Natural killer cell (primary cell): ENCODE measurements around the gene FGF12. TPM values are rescaled to one million over a fixed set of nuclear protein-coding genes. Genes with fewer than 3 reads are reported as not detected.

Experiments
- ATAC-seq, 3 donors: fragments of 150-1000 bp in 2 of 3; fragments of 200-7000 bp in 1 of 3; cut with Tn5 transposase; 1 replicate in 1 of 3; 2 replicates in 2 of 3; pipeline ENCODE4 v1.10.0; 2021; ENCODE audit warnings: mild to moderate bottlenecking in 2 of 3, moderate library complexity in 2 of 3
- DNase-seq, 2 donors: peaks; one replicate each; pipeline versions ENCODE4 v3.0.0 to v3.0.0-alpha.2; 2013 to 2021; ENCODE audit warnings: mixed read lengths in 1 of 2
- H3K27ac ChIP-seq: one replicate; pipeline ENCODE4 v1.5.1; 2013; ENCODE audit warnings: mild to moderate bottlenecking, low read length
- H3K27me3 ChIP-seq: one replicate; pipeline ENCODE4 v1.6.1; 2013; ENCODE audit warnings: low read length; ENCODE audit not compliant: control insufficient read depth, insufficient read depth
- H3K36me3 ChIP-seq: one replicate; pipeline ENCODE4 v1.6.1; 2013; ENCODE audit warnings: low read length; ENCODE audit not compliant: control insufficient read depth, insufficient read depth
- H3K4me1 ChIP-seq: one replicate; pipeline ENCODE4 v1.6.1; 2013; ENCODE audit warnings: low read length; ENCODE audit not compliant: control insufficient read depth, insufficient read depth
- H3K4me3 ChIP-seq: one replicate; pipeline ENCODE4 v1.5.1; 2013; ENCODE audit warnings: low read length
- H3K9me3 ChIP-seq: one replicate; pipeline ENCODE4 v1.6.1; 2013; ENCODE audit warnings: low read length; ENCODE audit not compliant: control insufficient read depth, insufficient read depth
- H3K27ac Mint-ChIP-seq, 2 donors: one replicate each; pipeline ENCODE4 v1.8.0; 2022; ENCODE audit warnings: mild to moderate bottlenecking in 2 of 2, mixed read lengths in 2 of 2, moderate library complexity in 1 of 2
- H3K27me3 Mint-ChIP-seq, 2 donors: one replicate each; pipeline ENCODE4 v1.8.0; 2022; ENCODE audit warnings: low read depth in 2 of 2, mixed read lengths in 2 of 2
- H3K36me3 Mint-ChIP-seq: one replicate; pipeline ENCODE4 v1.8.0; 2022; ENCODE audit warnings: mixed read lengths
- H3K4me1 Mint-ChIP-seq, 2 donors: one replicate each; pipeline ENCODE4 v1.8.0; 2022; ENCODE audit warnings: mixed read lengths in 2 of 2
- H3K4me3 Mint-ChIP-seq: one replicate; pipeline ENCODE4 v1.8.0; 2022; ENCODE audit warnings: mild to moderate bottlenecking, moderate library complexity, mixed read lengths
- H3K9me3 Mint-ChIP-seq, 2 donors: one replicate each; pipeline ENCODE4 v1.8.0; 2022; ENCODE audit warnings: mixed read lengths in 2 of 2
- WGBS: methylation state at CpG from one replicate; pipeline ENCODE4 v1.1.7; 2013; ENCODE audit warnings: missing lambda C conversion rate; ENCODE audit not compliant: insufficient coverage; 5-methylcytosine and 5-hydroxymethylcytosine counted together
- intact Hi-C: fragments of 100-400 bp; cut with micrococcal nuclease; formaldehyde crosslinking; loops from one replicate; pipeline ENCODE4 v1.14.2; 2022
- total RNA-seq, 4 donors: library from RNA; stranded (reverse); fragments of 120-200 nt in 1 of 4; gene quantifications; one replicate each; pipeline versions ENCODE4 v1.2.3 to v1.2.4, GENCODE V29; 2013 to 2022
- TF ChIP-seq, protein P1 (sequence below): fragments of 200-600 bp; IDR thresholded peaks from one replicate; pipeline ENCODE4 v1.8.0; 2022; ENCODE audit warnings: antibody characterized with exemption

FGF12 gene
- total RNA-seq, 3 donors from 2014 or later (not counting 1 experiment from before 2014, with no cell fraction given), result not detected

DNA sequence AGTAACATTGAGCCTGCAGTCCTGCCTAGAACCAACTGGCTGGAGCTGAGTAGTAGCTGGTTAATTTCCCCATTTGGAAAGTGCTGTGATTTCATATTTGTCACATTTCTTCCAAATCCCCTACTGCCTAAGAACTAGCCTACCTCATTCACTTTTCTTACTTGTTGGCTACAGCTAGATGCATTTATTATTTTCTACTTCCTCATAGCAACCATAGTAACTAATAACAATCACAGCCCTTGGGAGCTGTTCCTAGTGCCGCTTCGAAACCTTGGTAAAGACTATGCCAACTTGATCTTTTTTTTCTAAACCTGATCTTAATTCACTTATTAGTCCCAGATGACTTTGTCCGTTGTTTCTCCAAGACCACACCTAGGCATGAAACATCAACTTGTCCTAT, 240.3 kb downstream of the FGF12 start:
- H3K27me3 ChIP-seq, result no peaks in the 10 kb centered on the region
- WGBS, result 90% methylated on average over 3 of the region's 3 CpGs
- H3K27me3 Mint-ChIP-seq, result no peaks in the 10 kb centered on the region
- H3K4me3 Mint-ChIP-seq, result no peak overlapping the region
- H3K4me1 Mint-ChIP-seq, result no peaks in the 10 kb centered on the region
- ATAC-seq, result no peak
- no peak for DNase-seq
- no peak overlapping the region for H3K4me3 ChIP-seq
- TF ChIP-seq, protein P1, sequence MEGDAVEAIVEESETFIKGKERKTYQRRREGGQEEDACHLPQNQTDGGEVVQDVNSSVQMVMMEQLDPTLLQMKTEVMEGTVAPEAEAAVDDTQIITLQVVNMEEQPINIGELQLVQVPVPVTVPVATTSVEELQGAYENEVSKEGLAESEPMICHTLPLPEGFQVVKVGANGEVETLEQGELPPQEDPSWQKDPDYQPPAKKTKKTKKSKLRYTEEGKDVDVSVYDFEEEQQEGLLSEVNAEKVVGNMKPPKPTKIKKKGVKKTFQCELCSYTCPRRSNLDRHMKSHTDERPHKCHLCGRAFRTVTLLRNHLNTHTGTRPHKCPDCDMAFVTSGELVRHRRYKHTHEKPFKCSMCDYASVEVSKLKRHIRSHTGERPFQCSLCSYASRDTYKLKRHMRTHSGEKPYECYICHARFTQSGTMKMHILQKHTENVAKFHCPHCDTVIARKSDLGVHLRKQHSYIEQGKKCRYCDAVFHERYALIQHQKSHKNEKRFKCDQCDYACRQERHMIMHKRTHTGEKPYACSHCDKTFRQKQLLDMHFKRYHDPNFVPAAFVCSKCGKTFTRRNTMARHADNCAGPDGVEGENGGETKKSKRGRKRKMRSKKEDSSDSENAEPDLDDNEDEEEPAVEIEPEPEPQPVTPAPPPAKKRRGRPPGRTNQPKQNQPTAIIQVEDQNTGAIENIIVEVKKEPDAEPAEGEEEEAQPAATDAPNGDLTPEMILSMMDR, result no peak
- no peaks in the 10 kb centered on the region for H3K9me3 ChIP-seq
- H3K9me3 Mint-ChIP-seq, result peaks cover 0 to 2% of the 10 kb centered on the region in 2 donors
- no peak overlapping the region for H3K27ac Mint-ChIP-seq
- H3K36me3 ChIP-seq, result no peaks in the 10 kb centered on the region
- no peaks in the 10 kb centered on the region for H3K4me1 ChIP-seq
- no peaks in the 10 kb centered on the region for H3K36me3 Mint-ChIP-seq
- no peak overlapping the region for H3K27ac ChIP-seq
- intact Hi-C loops, result no loop called here

DNA sequence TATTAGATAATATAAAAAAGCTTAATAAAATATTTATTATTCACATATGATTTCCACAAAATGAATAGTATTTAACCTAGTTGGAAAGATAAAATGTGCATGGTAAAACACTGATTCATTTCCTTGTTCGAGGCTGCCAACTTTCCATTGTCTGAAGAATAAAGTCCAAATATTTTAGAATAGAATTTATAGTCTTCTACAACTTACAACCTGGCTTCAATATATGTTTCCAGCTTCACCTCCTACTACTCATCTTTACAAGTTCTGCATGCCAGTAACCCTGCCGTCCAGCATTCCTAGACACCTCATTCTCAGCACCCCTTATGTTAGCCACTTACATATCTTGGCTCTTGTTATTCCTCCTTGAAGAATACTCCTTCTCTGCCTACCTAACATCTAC, 244.5 kb downstream of the FGF12 start:
- no peak overlapping the region for H3K27ac Mint-ChIP-seq
- H3K9me3 Mint-ChIP-seq, result peaks cover 0 to 2% of the 10 kb centered on the region in 2 donors
- Histone ChIP-seq H3K36me3 (no peaks in the 10 kb centered on the region), H3K4me3 (no peak overlapping the region), H3K27me3 (no peaks in the 10 kb centered on the region), H3K4me1 (no peaks in the 10 kb centered on the region), H3K9me3 (no peaks in the 10 kb centered on the region), H3K27ac (no peak overlapping the region)
- H3K4me1 Mint-ChIP-seq, result no peaks in the 10 kb centered on the region
- WGBS, result 58% methylated on average over 2 of the region's 2 CpGs
- ATAC-seq, result no peak
- H3K36me3 Mint-ChIP-seq, result no peaks in the 10 kb centered on the region
- H3K27me3 Mint-ChIP-seq, result no peaks in the 10 kb centered on the region
- TF ChIP-seq, protein P1, result no peak
- DNase-seq, result no peak
- no peak overlapping the region for H3K4me3 Mint-ChIP-seq
- intact Hi-C loops, result no loop called here

DNA sequence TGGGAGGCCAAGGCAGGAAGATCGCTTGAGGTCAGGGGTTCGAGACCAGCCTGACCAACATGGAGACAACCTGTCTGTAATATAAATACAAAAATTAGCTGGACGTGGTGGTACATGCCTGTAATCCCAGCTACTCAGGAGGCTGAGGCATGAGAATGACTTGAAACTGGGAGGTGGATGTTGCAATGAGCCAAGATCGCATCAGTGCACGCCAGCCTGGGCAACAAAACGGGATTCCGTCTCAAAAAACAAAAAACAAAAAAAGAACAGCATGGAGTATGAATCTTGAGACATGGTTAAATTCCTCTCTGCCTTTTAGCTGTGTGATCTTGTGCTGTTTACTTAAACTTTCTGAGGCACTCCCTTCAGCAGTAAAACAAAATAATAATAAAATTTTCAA, 244.9 kb downstream of the FGF12 start:
- no peaks in the 10 kb centered on the region for H3K36me3 Mint-ChIP-seq
- Histone ChIP-seq H3K36me3 (no peaks in the 10 kb centered on the region), H3K4me1 (no peaks in the 10 kb centered on the region), H3K27me3 (no peaks in the 10 kb centered on the region), H3K9me3 (no peaks in the 10 kb centered on the region), H3K4me3 (no peak overlapping the region), H3K27ac (no peak overlapping the region)
- intact Hi-C loops, result no loop called here
- DNase-seq (no peak), ATAC-seq (no peak)
- peaks cover 0 to 2% of the 10 kb centered on the region in 2 donors for H3K9me3 Mint-ChIP-seq
- H3K27me3 Mint-ChIP-seq, result no peaks in the 10 kb centered on the region
- H3K27ac Mint-ChIP-seq, result no peak overlapping the region
- H3K4me1 Mint-ChIP-seq, result no peaks in the 10 kb centered on the region
- H3K4me3 Mint-ChIP-seq, result no peak overlapping the region
- TF ChIP-seq, protein P1, result no peak
- 89% methylated on average over 7 of the region's 7 CpGs for WGBS

DNA sequence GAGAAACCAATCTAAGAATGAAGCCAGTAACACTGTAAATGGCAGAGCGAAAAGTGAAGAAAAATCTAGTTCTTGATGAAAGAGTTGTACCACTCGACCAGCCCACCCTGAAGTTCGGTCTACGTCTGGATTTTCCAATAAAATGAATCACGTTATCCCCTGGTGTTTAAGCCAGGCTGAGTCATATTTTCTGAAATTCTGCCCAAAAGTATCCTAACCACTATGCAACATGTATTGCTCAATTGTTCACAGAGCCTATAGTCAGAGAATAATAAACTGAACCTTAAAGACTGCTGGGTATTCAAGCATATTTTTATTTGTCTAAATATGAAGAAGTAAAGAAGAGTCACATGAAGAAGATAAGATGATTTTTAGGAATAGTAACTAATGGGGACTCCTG, 245.7 kb downstream of the FGF12 start:
- TF ChIP-seq, protein P1, result no peak
- Mint-ChIP-seq H3K4me3 (no peak overlapping the region), H3K27ac (no peak overlapping the region), H3K9me3 (peaks cover 3 to 4% of the 10 kb centered on the region in 2 donors), H3K36me3 (no peaks in the 10 kb centered on the region), H3K27me3 (no peaks in the 10 kb centered on the region), H3K4me1 (no peaks in the 10 kb centered on the region)
- Histone ChIP-seq H3K9me3 (no peaks in the 10 kb centered on the region), H3K36me3 (no peaks in the 10 kb centered on the region), H3K27ac (no peak overlapping the region), H3K4me3 (no peak overlapping the region), H3K4me1 (no peaks in the 10 kb centered on the region), H3K27me3 (no peaks in the 10 kb centered on the region)
- intact Hi-C loops, result no loop called here
- DNase-seq (no peak), ATAC-seq (no peak)
- WGBS, result 85% methylated on average over 5 of the region's 5 CpGs
